Type B pancreatic cell (in vitro differentiated cells): ENCODE results near the gene CACNA1C. TPM values are rescaled to one million over a fixed set of nuclear protein-coding genes. Genes with fewer than 3 reads are reported as not detected.
"Not testable (repeated sequence)": the region's sequence is repeated elsewhere in the genome, so short reads cannot be mapped to it uniquely, and the experiment has no call there.

Experiments
- DNase-seq: peaks from one replicate; pipeline ENCODE4 v3.0.0; 2021; ENCODE audit warnings: mixed read lengths; ENCODE audit not compliant: unreplicated experiment; ENCODE audit errors: extremely low spot score
- H3K27ac Mint-ChIP-seq: 2 replicates; pipeline ENCODE4 v1.8.0; 2021; ENCODE audit warnings: mild to moderate bottlenecking, mixed read lengths
- H3K27me3 Mint-ChIP-seq: 2 replicates; pipeline ENCODE4 v1.8.0; 2021; ENCODE audit warnings: mixed read lengths
- H3K36me3 Mint-ChIP-seq: 2 replicates; pipeline ENCODE4 v1.8.0; 2021; ENCODE audit warnings: mixed read lengths
- H3K4me1 Mint-ChIP-seq: one replicate; pipeline ENCODE4 v1.8.0; 2021; ENCODE audit warnings: mixed read lengths; ENCODE audit not compliant: unreplicated experiment
- H3K4me3 Mint-ChIP-seq: 2 replicates; pipeline ENCODE4 v1.8.0; 2021; ENCODE audit warnings: mild to moderate bottlenecking, mixed read lengths
- H3K9me3 Mint-ChIP-seq: 2 replicates; pipeline ENCODE4 v1.8.0; 2021; ENCODE audit warnings: mixed read lengths
- total RNA-seq: library from RNA; stranded (reverse); gene quantifications from 2 replicates; pipeline ENCODE4 v1.2.1, GENCODE V29; 2021; ENCODE audit warnings: low replicate concordance
- TF ChIP-seq, protein P1 (sequence below): fragments of 200-600 bp; sonication (generic); conservative IDR thresholded peaks from 2 replicates; pipeline ENCODE4 v1.5.0; 2021; ENCODE audit warnings: antibody characterized with exemption, mild to moderate bottlenecking

Gene CACNA1C
- total RNA-seq, 1 donor from 2014 or later = 14.3 TPM

DNA sequence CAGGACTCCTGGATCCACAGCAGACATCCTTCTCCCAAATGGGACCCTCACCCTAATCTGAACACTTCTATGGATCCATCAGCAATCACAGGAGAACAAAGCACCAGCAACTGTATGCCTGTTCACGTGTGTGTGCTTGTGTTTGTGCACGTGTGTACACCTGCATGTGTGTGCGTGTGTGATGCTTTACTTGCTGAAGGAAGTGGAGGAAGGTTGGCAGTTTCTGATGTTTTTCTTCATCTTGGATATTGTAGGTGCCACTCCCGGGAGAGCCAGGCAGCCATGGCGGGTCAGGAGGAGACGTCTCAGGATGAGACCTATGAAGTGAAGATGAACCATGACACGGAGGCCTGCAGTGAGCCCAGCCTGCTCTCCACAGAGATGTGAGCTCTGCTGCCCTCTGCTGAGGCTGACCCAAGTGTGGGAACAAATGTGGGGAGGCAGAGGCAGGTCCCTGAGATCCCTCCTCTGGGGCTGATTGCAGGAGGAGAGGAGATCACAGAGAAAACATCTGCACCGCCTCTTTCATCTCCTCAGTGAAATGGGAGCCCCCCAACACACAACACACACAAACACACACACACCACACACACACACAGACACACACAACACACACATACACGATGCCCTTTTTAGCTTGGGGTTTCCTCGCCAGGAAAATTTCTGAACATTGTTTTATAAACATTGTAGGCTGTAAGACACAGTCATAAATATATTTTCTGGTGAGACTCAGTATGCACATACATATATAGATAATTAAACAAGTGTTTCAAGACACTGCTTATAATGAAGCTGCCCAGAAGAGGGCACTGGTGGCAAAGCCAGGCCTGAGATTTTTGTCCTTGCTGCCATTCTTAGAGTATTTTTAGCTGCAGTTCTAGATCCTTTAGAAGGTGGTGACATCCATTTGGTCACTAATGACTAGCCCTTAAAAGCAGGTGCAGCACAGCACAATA, 629.8 kb downstream of the CACNA1C start:
- H3K27me3 Mint-ChIP-seq = peaks cover 3% of the 10 kb centered on the region
- peaks cover 22% of the 10 kb centered on the region for H3K4me1 Mint-ChIP-seq
- no peak for DNase-seq
- H3K36me3 Mint-ChIP-seq = peaks cover 18% of the 10 kb centered on the region
- H3K9me3 Mint-ChIP-seq = peaks cover 5% of the 10 kb centered on the region
- TF ChIP-seq, protein P1, sequence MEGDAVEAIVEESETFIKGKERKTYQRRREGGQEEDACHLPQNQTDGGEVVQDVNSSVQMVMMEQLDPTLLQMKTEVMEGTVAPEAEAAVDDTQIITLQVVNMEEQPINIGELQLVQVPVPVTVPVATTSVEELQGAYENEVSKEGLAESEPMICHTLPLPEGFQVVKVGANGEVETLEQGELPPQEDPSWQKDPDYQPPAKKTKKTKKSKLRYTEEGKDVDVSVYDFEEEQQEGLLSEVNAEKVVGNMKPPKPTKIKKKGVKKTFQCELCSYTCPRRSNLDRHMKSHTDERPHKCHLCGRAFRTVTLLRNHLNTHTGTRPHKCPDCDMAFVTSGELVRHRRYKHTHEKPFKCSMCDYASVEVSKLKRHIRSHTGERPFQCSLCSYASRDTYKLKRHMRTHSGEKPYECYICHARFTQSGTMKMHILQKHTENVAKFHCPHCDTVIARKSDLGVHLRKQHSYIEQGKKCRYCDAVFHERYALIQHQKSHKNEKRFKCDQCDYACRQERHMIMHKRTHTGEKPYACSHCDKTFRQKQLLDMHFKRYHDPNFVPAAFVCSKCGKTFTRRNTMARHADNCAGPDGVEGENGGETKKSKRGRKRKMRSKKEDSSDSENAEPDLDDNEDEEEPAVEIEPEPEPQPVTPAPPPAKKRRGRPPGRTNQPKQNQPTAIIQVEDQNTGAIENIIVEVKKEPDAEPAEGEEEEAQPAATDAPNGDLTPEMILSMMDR = peak; percentile 72
- peak overlapping the region; percentile 48 for H3K4me3 Mint-ChIP-seq
- H3K27ac Mint-ChIP-seq = peak overlapping the region; percentile 37

DNA sequence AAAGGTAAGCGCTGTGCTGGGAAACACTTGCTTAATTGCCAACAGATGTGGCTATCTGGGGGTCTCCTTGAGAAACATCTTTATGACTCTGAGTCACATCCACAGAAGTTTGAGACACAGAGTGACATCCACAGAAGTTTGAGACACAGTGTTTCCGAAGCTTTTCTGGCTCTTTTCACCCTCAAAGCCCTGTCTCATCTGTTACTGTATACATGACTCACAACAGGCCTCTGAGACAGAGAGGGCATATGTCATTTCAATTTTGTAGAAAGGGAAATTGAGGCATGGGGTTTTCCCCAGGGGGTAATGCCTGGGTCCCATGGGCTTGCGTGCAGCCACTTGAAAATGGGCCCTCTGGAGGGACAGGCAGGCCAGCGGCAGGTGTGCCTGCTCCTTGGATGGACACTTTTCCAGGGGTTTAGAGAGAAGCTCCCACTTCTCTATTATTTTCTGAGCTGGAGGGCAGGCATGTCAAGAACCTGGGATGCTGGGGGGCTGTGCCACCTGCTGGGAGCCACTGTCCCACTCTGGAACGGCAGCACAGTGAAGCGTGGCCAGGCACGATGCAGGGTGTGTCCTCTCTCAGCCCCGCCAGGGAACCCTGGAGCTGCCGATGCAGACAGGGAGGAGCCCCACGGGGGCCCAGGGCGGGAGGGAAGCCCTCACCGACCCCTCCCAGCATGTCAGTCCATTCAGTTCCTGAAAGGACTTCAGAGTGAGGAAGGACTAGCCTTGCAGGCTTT, 630.7 kb downstream of the CACNA1C start:
- TF ChIP-seq, protein P1 = no peak
- DNase-seq = no peak
- H3K27ac Mint-ChIP-seq = peak overlapping the region; percentile 37
- peaks cover 5% of the 10 kb centered on the region for H3K9me3 Mint-ChIP-seq
- H3K27me3 Mint-ChIP-seq = peaks cover 6% of the 10 kb centered on the region
- H3K4me3 Mint-ChIP-seq = peak overlapping the region; percentile 48
- peaks cover 17% of the 10 kb centered on the region for H3K4me1 Mint-ChIP-seq
- H3K36me3 Mint-ChIP-seq = peaks cover 18% of the 10 kb centered on the region

DNA sequence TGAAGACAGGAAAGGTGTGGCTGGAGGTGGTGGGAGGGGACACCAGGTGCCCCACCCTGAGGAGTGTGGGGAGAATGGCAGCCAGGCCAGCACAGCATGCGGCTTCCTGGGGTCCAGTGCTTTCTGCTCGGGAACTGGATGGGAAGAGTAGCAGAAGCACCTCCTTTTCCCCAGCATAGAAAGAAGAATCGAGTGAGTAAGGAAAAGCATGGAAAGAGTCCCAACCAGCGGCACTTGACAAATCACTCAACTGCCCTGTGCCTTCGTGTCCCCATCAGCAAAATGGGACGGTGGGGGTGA, 631.2 kb downstream of the CACNA1C start:
- peaks cover 18% of the 10 kb centered on the region for H3K36me3 Mint-ChIP-seq
- not testable (repeated sequence) for DNase-seq, H3K27me3 Mint-ChIP-seq

DNA sequence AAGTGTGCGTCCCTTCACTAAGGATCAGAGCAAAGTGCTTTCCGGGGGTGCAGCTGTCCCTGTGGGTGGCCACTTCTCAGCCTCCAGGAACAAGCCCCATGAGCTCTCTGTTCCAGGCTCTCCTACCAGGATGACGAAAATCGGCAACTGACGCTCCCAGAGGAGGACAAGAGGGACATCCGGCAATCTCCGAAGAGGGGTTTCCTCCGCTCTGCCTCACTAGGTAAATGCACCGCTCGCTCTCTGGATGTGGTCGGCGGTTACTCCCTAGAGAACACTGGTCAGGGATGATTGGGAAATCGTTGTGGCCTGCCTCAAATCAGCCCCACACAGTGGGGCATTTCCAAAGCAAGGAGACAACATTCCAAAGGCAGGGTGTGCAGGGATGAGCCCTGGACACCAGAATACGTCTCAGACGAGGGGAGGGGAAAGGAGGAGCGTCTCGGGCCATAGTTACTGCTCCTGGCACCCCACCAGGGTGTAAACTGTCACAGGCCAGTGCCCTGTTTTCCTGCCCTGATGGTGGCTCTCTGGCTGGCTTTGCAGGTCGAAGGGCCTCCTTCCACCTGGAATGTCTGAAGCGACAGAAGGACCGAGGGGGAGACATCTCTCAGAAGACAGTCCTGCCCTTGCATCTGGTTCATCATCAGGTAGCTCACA, 633.0 kb downstream of the CACNA1C start:
- Mint-ChIP-seq H3K27me3 (peaks cover 16% of the 10 kb centered on the region), H3K4me1 (peaks cover 15% of the 10 kb centered on the region), H3K36me3 (peaks cover 15% of the 10 kb centered on the region)
- not testable (repeated sequence) for H3K9me3 Mint-ChIP-seq, H3K4me3 Mint-ChIP-seq, DNase-seq, H3K27ac Mint-ChIP-seq

More for the DNA sequence above, 631.2 kb downstream of the CACNA1C start:
- H3K9me3 Mint-ChIP-seq, H3K4me3 Mint-ChIP-seq, H3K27ac Mint-ChIP-seq: not testable (repeated sequence)
- peaks cover 15% of the 10 kb centered on the region for H3K4me1 Mint-ChIP-seq

DNA sequence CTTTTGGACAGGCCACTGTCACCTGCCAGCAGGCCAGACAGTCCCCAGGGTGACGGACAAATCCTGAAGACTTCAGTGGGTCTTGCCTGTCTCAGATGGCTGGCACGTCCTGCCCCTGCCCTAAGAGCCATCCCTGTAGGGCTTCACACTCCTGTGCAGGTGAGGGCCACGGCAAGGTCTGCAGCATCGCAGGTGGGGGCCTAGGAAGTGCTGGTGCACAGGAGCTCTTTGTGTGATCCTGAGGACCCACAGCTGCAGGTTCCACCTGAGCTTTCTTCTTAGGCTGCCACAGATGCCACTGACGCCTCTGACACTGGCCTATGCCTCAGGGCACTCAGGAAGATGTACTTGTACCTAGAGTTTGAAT, 633.5 kb downstream of the CACNA1C start:
- Mint-ChIP-seq H3K27me3 (peaks cover 20% of the 10 kb centered on the region), H3K4me1 (peaks cover 15% of the 10 kb centered on the region), H3K27ac (no peak overlapping the region), H3K9me3 (peaks cover 5% of the 10 kb centered on the region), H3K4me3 (no peak overlapping the region), H3K36me3 (peaks cover 15% of the 10 kb centered on the region)
- TF ChIP-seq, protein P1 = no peak
- peak; percentile 62 for DNase-seq

DNA sequence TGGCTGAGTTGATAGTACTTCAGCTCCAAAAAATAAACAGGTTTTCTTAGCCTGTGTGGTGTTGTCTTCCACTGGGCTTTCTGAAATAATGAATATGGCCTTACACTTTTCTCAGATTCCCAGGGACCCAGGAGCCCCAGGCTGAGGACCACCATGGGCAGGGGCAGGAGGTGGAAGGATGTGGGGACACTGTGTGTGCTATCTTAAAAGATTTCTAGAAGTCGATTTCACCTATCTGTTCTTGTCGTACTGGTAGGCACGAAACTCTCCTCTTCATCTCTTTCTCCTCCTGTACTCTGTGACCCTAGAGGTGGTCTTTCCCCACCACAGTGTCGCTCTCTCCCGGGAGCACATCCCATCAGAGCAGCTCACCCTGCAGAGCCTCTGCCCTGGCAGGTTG, 634.3 kb downstream of the CACNA1C start:
- no peak for DNase-seq
- Mint-ChIP-seq H3K4me3 (no peak overlapping the region), H3K9me3 (peaks cover 5% of the 10 kb centered on the region), H3K27me3 (peaks cover 25% of the 10 kb centered on the region), H3K27ac (no peak overlapping the region), H3K4me1 (peaks cover 11% of the 10 kb centered on the region), H3K36me3 (peaks cover 15% of the 10 kb centered on the region)
- TF ChIP-seq, protein P1 = no peak
